ENCODE results near the gene CFAP91.

The CFAP91 gene

GRCh38 chr3:119702530-119703527 is at the start of gene CFAP91:
Gene CFAP91 (plus strand): TSS chr3:119703022. CDS start chr3:119703099, 77 bp downstream.
- peak; percentile 69 to 89 (median 73) for DNase-seq (ENCODE audit: low read depth in 3 of 3)

GRCh38 chr3:119653876-119654275 is 48.9 kb upstream of the CFAP91 start:
- DNase-seq (ENCODE audit: low read depth in 3 of 3) = no peak

GRCh38 chr3:119657887-119658702 is 44.7 kb upstream of the CFAP91 start:
- no peak for DNase-seq (ENCODE audit: low read depth in 3 of 3)

GRCh38 chr3:119658994-119659393 is 43.8 kb upstream of the CFAP91 start:
- DNase-seq (ENCODE audit: low read depth in 3 of 3) = no peak

- no peak for DNase-seq (ENCODE audit: low read depth in 3 of 3)
These were observed 43.1 kb upstream of the CFAP91 start for GRCh38 chr3:119659606-119660291.

- no peak for DNase-seq (ENCODE audit: low read depth in 3 of 3)
These were observed 42.1 kb upstream of the CFAP91 start, which contains the start of gene POPDC2 for GRCh38 chr3:119660474-119661440. Gene POPDC2 (minus strand): TSS chr3:119660589. CDS start chr3:119660423, 166 bp downstream.

GRCh38 chr3:119662604-119663373 is 40.0 kb upstream of the CFAP91 start:
- DNase-seq (ENCODE audit: low read depth in 3 of 3) = no peak

GRCh38 chr3:119663885-119664284 is 38.9 kb upstream of the CFAP91 start:
- DNase-seq (ENCODE audit: low read depth in 3 of 3) = no peak

- DNase-seq (ENCODE audit: low read depth in 3 of 3) = no peak
These were observed 38.5 kb upstream of the CFAP91 start for GRCh38 chr3:119664370-119664769.

GRCh38 chr3:119664850-119665379 is 37.9 kb upstream of the CFAP91 start:
- no peak for DNase-seq (ENCODE audit: low read depth in 3 of 3)

- DNase-seq (ENCODE audit: low read depth in 3 of 3) = no peak
These were observed 36.8 kb upstream of the CFAP91 start for GRCh38 chr3:119665954-119666559.

- no peak for DNase-seq (ENCODE audit: low read depth in 3 of 3)
These were observed 32.8 kb upstream of the CFAP91 start for GRCh38 chr3:119669906-119670570.

GRCh38 chr3:119672776-119673175 is 30.0 kb upstream of the CFAP91 start:
- DNase-seq (ENCODE audit: low read depth in 3 of 3) = no peak

- no peak for DNase-seq (ENCODE audit: low read depth in 3 of 3)
These were observed 28.9 kb upstream of the CFAP91 start for GRCh38 chr3:119673875-119674274.

GRCh38 chr3:119675188-119675874 is 27.5 kb upstream of the CFAP91 start:
- no peak for DNase-seq (ENCODE audit: low read depth in 3 of 3)

GRCh38 chr3:119676020-119676419 is 26.8 kb upstream of the CFAP91 start:
- DNase-seq (ENCODE audit: low read depth in 3 of 3) = no peak

- peak; percentile 87 to 94 (median 90) for DNase-seq (ENCODE audit: low read depth in 3 of 3)
These were observed 25.8 kb upstream of the CFAP91 start, which contains the start of gene COX17 for GRCh38 chr3:119676771-119677640. Gene COX17 (minus strand): TSS chr3:119677406. CDS start chr3:119677310, 96 bp downstream.

All from stimulated activated CD4-positive, alpha-beta T cell treated with anti-CD3 and anti-CD28 coated beads, TNF-alpha, amount 100 ng/mL, for 48 hours (primary cell).